AG04449 (cell line): Measurements from ENCODE around the gene IGFL3.

Experiments
- CTCF ChIA-PET: fragments of 350-600 bp; formaldehyde crosslinking; extraction: SDS; loops from one replicate; lab custom pipeline; 2021; ENCODE audit warnings: antibody characterized with exemption; lab: Yijun Ruan, JAX
- POLR2A ChIA-PET: fragments of 400-600, 350-600 bp; formaldehyde crosslinking; extraction: SDS; loops from one replicate; lab custom pipeline; 2020; ENCODE audit warnings: antibody characterized with exemption, inconsistent platforms; lab: Yijun Ruan, JAX
- DNase-seq: peaks from one replicate; pipeline ENCODE4 v3.0.0-alpha.2; 2010; ENCODE audit warnings: low read depth, low spot score
- H3K4me3 ChIP-seq: 2 replicates; pipeline ENCODE4 v1.5.1; 2011; ENCODE audit warnings: low read depth, mild to moderate bottlenecking, control low read depth, low read length
- CTCF ChIP-seq: IDR thresholded peaks from one replicate; pipeline ENCODE4 v1.5.1; 2011; ENCODE audit warnings: mild to moderate bottlenecking, moderate library complexity, low read length, control low read depth, inconsistent platforms; ENCODE audit not compliant: insufficient read depth; ENCODE audit errors: missing control alignments

Gene IGFL3

GRCh38 chr19:46155237-46155636 is 30.7 kb upstream of the IGFL3 start:
- no peak for DNase-seq
- TF ChIP-seq CTCF: no peak
- POLR2A ChIA-PET: no interaction called here
- CTCF ChIA-PET: no interaction called here
- H3K4me3 ChIP-seq: no peak overlapping the region

- H3K4me3 ChIP-seq: no peak overlapping the region
- ChIA-PET POLR2A (no interaction called here), CTCF (no interaction called here)
- no peak for TF ChIP-seq CTCF
- no peak for DNase-seq
Observed at GRCh38 chr19:46150606-46151005, 26.1 kb upstream of the IGFL3 start.

GRCh38 chr19:46147791-46148288 is 23.4 kb upstream of the IGFL3 start, which contains the start of gene IGFL2:
IGFL2 (plus strand) TSS chr19:46148238; CDS start chr19:46148279, 41 bp downstream.
- ChIA-PET CTCF (no interaction called here), POLR2A (no interaction called here)
- no peak within 1 kb of the TSS for H3K4me3 ChIP-seq
- no peak for TF ChIP-seq CTCF
- no peak for DNase-seq

- CTCF ChIA-PET: no interaction called here
- POLR2A ChIA-PET: no interaction called here
- no peak for TF ChIP-seq CTCF
- H3K4me3 ChIP-seq: no peak overlapping the region
- DNase-seq: no peak
Observed at GRCh38 chr19:46147166-46147740, 22.8 kb upstream of the IGFL3 start.

- H3K4me3 ChIP-seq: no peak overlapping the region
- no peak for TF ChIP-seq CTCF
- POLR2A ChIA-PET: no interaction called here
- DNase-seq: no peak
- CTCF ChIA-PET: no interaction called here
Observed at GRCh38 chr19:46144756-46145155, 20.3 kb upstream of the IGFL3 start.

GRCh38 chr19:46142294-46142693 is 17.8 kb upstream of the IGFL3 start:
- DNase-seq: no peak
- no peak overlapping the region for H3K4me3 ChIP-seq
- TF ChIP-seq CTCF: no peak
- CTCF ChIA-PET: no interaction called here
- POLR2A ChIA-PET: no interaction called here
